Head of caudate nucleus (tissue), 42 donors: Measurements from ENCODE around the gene ZNF439.
A peak's percentile ranks its signal among the peaks of the same experiment; 100 is the strongest.
"Not testable (repeated sequence)": the region's sequence is repeated elsewhere in the genome, so short reads cannot be mapped to it uniquely, and the experiment has no call there.

Source experiments
- DNase-seq, 42 donors: peaks; one replicate each; pipeline versions ENCODE4 v3.0.0 to v3.0.0-alpha.2; 2020 to 2021; ENCODE audit warnings: mixed read lengths in 7 of 42
- intact Hi-C: fragments of 100-400 bp; cut with DNase I; formaldehyde crosslinking; loops from one replicate; pipeline ENCODE4 v1.15.0; 2022

Gene ZNF439

DNA sequence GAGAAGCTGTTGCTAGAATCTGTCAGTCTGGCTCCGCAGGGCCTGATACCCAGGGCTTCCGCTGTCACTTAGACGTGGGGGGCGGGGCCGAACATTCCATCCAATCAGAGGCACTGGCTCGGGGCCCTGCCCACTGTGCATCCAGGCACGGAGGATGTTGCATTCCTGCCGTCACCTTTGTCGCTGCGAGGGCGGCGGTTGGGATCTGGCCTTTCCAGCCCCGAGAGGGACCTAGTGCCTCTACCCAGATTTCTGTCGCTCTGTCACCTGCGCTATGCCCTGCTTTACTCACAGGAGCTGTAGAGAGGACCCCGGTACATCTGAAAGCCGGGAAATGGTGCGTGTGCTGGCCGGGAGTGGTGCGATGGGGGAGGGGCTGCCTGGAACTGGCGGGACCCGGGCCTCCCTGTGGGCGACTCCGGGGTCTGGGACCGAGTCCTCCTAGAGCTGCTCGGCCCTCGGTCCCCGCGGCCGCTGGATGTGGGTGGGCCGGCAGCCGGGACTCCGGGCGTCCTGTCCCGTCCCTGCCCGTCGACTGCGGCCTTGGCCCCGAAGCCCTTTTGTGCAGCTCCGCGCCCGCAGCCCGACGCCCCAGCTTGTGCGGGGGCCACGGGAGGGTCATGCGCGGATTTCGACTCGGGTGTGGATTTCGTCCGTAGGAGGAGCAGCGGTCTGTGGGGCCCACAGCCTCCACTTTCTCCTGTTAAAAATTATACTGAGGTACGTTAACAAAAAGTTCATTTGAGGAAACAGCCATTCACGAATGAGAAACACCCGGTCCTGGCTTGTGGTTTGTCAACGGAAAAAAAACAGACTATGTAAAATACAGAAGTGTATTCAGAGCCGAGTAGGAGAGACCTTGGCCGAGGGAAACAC, at the start of gene ZNF439:
ZNF439 (plus strand) TSS at position 133 of the 876 bp plus-strand sequence; CDS start at position 275, 142 bp downstream.
- intact Hi-C loops, result no loop called here
- peak; percentile 94 to 99 (median 97) for DNase-seq

DNA sequence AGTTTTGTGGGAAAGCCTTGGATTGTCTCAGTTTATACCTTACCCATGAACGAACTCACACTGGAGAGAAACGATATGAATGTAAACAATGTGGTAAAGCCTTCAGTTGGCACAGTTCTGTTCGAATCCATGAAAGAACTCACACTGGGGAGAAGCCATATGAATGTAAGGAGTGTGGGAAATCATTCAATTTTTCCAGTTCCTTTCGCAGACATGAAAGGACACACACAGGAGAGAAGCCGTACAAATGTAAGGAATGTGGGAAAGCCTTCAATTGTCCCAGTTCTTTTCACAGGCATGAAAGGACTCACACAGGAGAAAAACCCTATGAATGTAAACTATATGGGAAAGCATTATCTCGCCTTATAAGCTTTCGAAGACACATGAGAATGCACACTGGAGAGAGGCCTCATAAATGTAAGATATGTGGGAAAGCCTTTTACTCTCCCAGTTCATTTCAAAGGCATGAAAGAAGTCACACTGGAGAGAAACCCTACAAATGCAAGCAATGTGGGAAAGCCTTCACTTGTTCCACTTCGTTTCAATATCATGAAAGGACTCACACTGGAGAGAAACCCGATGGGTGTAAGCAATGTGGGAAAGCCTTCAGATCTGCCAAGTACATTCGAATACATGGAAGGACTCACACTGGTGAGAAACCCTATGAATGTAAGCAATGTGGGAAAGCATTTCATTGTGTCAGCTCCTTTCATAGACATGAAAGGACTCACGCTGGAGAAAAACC, 42.0 kb upstream of the ZNF439 start:
- no peak for DNase-seq
- intact Hi-C loops, result no loop called here

DNA sequence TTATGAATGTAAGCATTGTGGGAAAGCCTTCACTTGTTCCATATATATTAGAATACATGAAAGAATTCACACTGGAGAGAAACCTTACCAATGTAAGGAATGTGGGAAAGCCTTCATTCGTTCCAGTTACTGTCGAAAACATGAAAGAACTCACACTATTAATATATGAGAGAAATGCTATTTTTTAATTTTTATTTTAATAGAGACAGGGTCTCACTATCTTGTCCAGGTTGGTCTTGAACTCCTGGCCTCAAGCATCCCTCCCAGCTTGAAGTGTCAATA, 41.5 kb upstream of the ZNF439 start:
- DNase-seq, result no peak
- intact Hi-C loops, result no loop called here

DNA sequence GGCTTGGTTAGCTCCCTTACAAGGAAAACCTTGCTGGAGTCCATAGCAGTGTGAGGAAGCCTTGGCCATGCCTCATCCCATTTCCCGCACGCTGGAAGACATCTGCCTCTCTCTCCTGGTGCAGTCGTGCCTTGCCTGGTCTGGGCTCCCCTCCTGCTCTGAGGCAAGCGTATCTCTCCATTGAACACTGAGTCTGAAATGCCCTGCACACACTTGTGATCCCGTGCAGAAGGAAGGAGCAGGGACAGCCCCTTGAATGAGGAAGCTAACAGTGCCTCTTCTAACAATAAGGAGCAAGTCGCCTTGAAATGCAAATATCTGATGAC, 34.9 kb upstream of the ZNF439 start:
- intact Hi-C loops, result no loop called here
- DNase-seq, result peak in 4 of 42 donors; percentile 3 to 9 (median 8)

DNA sequence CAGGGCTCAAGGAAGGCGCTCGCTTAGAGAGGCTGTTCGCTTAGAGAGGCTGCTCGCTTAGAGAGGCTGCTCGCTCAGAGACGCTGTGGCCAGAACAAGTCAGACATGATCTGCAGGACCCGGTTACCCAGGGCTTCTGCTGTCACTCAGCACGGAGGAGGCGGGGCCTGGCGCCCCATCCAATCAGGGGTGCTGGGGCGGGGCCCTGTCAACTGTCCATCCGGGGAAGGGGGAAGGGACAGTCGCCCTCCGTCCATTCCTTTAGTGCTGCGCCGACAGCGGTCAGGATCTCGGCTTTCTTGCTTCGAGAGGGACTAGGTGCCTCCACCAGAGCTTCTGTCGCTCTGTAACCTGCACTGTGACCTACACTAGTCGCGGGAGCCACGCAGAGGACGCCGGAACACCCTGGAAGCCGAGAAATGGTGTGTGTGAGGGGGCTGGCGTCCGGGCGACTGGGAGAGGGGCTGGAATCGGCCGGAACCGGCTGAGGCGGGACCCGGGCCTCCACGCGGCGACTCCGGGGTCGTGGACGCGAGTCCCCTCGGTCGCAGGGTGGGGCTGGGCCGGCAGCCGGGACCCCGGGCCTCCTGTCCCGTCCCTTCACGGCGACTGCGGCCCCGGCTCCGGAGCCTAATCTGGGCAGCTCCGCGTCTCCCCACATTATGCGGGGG, 34.4 kb upstream of the ZNF439 start, which contains the start of gene ZNF440:
ZNF440 (plus strand) TSS at position 245 of the 671 bp plus-strand sequence; CDS start at position 420, 175 bp downstream.
- intact Hi-C loops, result no loop called here

DNA sequence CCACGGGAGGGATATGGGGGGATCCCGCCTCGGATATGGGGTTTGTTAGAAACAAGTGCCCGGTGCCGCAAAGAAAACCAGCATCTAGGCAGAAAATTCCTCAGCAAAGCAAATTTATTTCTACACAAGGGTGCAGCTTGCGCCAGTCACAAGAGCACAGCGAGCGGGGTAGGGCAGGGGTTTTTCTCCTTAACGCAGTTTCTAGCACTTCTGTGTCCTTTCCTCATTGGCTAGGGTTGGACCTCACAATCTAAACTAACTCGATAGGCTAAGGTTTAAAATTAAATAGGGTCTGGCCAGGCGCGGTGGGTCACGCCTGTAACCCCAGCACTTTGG, 33.9 kb upstream of the ZNF439 start:
- intact Hi-C loops, result no loop called here
- DNase-seq, result peak in 3 of 42 donors; percentile 8 to 23 (median 9)

More for the DNA sequence above, 34.4 kb upstream of the ZNF439 start, which contains the start of gene ZNF440:
- DNase-seq, result peak; percentile 96 to 99 (median 98)

DNA sequence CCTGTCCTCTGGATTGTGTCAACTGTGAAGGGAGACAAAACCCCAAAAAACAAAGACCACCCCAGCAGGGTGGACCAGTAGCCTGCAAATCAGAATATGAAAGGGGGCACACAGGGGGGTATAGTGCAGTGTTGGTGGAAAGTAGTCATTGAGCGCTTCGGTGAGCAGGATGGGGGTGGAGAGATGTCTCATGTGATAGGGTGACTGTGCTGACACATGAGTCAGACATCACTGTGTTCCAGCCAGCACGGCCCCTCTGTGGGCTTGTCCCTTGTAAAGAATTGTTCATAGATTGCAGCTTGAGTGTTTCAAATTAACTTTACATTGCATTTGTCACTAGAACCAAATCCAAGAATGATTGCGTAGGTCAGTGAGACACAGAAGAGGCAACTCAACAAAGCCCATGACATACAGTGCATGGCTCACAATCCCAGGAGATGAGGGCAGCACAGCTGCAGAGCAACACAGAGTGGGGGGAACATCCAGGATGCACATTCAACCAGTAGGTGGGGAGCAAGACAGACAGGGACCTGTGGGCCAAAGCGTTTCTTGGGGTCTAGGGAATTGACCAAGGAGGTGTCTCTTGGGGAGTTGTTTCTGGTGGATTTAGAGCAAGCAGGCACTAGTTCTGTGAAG, 26.9 kb upstream of the ZNF439 start:
- peak in 15 of 42 donors; percentile 22 to 71 (median 30) for DNase-seq

DNA sequence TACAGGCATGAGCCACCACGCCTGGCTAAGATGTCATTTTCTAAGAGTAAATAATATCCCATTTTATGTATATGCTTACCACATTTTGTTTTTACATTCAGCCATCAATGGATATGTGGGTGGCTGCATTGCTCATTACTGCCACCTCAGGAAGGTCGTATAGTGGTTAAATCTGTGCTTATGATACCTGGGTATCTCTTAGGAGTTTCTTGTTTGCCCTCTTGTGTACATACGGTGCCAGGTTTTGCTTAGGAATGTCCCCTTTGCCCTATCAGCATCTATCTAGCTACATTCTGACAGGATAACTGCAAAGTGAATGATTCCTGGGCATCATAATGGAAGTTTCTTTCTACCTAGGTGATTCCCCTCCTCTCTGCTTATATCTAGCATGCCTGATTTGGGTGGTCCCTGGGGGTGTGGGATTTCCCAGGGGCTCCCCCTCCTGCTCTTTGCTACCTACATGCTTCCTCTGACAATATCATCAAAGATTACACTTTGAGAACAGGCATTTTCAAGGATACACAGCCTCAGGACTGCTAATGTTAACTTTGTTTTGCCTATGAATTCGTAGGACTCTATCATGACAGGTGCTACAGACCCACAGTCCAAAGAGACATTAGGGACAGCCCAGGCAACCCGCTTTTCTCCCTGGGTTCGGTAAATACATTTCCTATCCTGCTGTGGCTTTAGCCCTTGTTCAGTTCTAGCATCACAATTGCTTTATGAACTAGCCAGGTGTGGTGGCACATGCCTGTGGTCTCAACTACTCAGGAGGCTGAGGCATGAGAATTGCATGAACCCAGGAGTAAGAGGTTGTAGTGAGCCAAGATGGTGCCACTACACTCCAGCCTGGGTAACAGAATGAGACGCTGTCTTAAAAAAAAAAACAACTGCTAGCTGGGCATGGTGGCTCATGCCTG, 19.3 kb upstream of the ZNF439 start:
- intact Hi-C loops, DNase-seq: not testable (repeated sequence)

More for the DNA sequence above, 26.9 kb upstream of the ZNF439 start:
- intact Hi-C loops, result no loop called here

DNA sequence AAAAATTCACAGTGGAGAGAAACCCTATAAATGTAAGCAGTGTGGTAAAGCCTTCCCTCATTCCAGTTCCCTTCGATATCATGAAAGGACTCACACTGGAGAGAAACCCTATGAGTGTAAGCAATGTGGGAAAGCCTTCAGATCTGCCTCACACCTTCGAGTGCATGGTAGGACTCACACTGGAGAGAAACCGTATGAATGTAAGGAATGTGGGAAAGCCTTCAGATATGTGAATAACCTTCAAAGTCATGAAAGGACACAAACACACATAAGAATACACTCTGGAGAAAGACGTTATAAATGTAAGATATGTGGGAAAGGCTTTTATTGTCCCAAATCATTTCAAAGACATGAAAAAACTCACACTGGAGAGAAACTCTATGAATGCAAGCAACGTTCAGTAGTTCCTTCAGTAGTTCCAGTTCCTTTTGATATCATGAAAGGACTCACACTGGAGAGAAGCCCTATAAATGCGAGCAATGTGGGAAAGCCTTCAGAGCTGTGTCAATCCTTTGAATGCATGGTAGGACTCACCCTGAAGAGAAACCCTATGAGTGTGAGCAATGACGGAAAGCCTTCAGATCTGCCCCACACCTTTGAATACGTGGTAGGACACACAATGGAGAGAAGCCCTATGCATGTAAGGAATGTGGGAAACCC, 16.1 kb upstream of the ZNF439 start:
- intact Hi-C loops, result no loop called here
- DNase-seq, result no peak

DNA sequence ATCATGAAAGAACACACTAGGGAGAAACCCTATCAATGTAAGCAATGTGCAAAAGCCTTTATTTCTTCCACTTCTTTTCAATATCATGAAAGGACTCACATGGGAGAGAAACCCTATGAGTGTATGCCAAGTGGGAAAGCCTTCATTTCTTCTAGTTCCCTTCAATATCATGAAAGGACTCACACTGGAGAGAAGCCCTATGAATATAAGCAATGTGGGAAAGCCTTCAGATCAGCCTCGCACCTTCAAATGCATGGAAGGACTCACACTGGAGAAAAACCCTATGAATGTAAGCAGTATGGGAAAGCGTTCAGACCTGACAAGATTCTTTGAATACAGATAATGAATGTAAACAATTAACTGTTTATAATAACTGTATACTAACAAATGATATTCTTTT, 15.0 kb upstream of the ZNF439 start:
- intact Hi-C loops, result no loop called here
- no peak for DNase-seq

DNA sequence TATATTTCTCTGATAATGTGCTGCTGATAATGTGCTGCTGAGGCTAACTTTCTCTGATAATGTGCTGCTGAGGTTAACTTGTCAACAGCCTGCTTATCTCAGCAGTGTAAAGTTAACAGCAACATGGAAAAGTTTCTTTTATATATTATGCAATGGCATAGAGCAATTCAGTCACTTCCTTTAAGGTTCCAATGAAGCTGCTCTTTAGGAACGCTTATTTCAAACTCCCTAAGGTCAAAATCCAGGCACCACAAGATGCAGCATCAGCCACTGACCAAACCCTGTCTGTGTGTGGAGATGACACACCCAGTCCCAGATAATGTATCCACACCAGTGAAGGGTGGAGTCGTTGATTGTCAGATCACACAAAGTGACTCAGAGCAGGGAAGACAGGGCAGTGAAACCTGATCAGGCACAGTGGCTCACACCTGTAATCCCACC, 12.9 kb upstream of the ZNF439 start:
- intact Hi-C loops, DNase-seq: not testable (repeated sequence)

DNA sequence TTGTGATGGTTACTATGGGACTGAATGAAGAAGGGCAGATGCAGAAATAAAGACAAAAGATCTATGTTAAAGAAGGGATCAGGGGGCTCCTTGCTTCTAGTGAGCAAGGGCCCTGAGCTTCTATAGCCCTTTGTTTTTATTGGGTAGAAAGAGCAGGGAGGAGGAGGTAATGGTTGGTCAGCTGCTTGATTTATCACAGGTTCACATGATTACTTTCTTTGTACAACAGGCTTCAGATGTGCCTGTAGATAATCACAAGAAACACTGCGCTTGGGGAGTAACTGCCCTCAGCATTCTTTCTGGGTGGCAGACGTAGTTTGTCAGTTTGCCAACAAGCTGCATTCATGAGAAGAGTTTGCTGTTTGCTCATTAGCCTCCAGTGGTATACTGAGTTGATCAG, 4.8 kb upstream of the ZNF439 start:
- peak in 1 of 42 donors; percentile 3 for DNase-seq
- intact Hi-C loops, result no loop called here

DNA sequence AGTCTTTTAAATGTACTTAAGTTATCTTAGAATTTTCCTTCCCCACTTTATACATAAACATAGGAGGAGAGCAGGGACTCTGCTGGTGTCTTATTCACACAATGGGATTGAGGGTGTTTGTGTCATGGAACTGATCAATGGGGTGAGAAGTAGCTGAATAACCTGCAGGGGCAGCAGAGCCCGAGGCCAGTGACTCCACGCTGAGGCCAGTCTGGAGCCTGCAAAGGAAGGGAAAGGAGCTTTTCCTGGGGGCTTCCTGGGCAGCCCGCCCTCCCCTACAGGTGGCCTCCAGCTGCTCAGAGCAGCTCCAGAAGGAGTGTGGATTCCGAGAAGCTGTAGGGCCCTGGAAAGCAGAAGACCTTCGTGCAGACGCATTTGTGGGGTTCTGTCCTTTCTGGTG, 911 bp upstream of the ZNF439 start:
- intact Hi-C loops, result not testable (repeated sequence)
- DNase-seq, result peak in 1 of 42 donors; percentile 1

DNA sequence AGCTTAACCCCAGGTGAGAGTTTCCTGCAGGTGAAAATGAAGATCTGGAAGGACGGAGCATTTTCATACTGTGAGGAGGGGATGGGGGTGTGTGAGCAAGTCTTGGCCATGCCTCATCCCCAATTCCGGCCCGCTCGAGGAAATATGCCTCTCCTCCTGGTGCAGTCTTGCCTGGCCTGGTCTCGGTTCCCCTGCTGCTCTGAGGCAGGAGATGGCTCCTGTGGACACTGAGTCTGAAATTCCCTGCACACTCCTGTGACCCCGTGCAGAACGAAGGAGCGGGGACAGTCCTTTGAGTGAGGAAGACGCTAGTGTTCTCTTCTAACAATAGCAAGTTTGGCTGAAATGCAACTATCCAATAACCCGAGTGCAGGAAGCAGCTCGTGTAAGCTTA, 329 bp upstream of the ZNF439 start:
- DNase-seq, result peak in 3 of 42 donors; percentile 7 to 16 (median 12)
- intact Hi-C loops, result no loop called here

DNA sequence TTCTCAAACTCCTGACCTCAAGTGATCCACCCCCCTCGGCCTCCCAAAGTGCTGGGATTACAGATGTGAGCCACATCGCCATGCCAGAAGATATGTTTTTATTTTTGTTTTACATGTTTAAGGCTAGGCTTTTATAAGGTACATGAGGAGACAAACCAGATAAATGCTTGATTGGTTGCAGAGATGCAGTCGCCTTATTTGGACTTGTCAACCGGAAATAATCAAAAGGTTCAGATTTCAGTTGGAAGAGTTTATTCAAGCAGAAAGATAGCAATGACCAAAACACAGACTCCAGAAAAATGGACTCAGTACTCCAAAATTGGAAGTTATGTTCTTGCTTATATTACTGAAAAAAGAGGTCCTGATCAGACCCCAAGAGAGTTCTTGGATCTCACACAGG, 1.8 kb downstream of the ZNF439 start:
- intact Hi-C loops, DNase-seq: not testable (repeated sequence)

DNA sequence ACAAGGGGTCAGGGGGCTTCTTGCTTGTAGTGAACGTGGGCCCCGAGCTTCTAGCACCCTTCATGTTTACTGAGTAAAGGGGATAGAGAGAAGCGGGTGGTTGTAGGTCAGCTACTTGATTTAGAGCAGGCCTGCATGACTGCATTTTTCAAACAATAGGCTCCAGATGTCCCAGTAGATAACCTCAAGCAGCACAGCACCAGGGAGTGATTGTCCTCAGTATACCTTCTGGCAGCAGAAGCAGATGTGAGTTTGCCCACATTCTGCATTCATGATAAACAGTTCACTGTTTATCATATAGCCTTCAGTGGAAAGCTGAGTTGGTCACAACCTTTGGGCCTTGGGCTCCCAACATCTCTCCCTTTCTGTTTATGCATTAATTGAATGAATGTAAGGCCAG, 4.8 kb downstream of the ZNF439 start:
- DNase-seq, result no peak
- intact Hi-C loops, result no loop called here

DNA sequence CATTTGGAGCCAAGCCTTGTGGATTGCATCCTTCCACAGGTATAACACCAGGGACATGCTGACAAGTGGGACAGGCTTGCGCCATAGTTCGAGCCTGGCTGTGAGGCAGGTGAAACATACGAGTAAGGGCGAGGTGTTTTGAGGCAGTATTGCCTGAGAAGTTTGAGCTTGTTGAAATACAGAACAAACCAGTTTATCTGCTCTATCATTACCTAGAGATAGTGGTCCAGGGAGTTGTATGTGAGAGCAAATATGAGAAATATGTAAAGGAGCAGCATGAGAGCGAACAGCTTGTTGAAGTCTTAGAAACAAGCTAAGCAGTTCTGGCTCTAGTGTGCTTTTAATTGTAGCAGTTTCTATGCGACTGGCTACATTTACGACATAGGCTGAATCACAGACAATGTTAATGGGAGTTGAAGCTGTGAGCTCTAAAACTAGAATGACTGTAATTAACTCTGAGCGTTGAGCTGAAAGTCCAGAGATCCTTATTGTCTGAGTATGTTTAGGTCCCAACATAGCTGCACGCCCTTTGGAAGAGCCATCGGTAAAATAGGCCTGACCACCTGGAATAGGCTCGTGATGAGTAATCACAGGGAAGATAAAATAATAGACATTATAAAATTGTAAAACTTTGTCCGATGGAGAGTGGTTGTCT, 8.2 kb downstream of the ZNF439 start:
- no peak for DNase-seq
- intact Hi-C loops, result no loop called here
